Heart left ventricle (tissue), 13 donors: ENCODE results near the gene ASIC2.

ENCODE experiments used
- POLR2A ChIP-seq, 2 donors: fragments of 450-650 bp; IDR thresholded peaks; one replicate each; pipeline ENCODE4 v1.6.1; 2017; ENCODE audit warnings: antibody characterized with exemption in 2 of 2, mild to moderate bottlenecking in 2 of 2, moderate library complexity in 2 of 2
- TF ChIP-seq, protein P1 (sequence below), 12 donors: fragments of 200-600 bp; sonication (generic) in 4 of 12; IDR thresholded peaks; one replicate each; pipeline versions ENCODE4 v1.5.0 to v1.8.0; 2018 to 2022; ENCODE audit warnings: antibody characterized with exemption in 12 of 12, mild to moderate bottlenecking in 5 of 12
- donor health status: ischemic (EF 13 %, LVEDD 7.1; RV severe dilation, severe dysfunction).
- donor health status: DM: no; HTN: yes; CAD: no.
- donor health status: DM: no; HTN: no; CAD: no.
- donor health status: ischemic (EF 25% LVEDD 6.9; RV normal size, moderate dysfunction).
- donor health status: ischemic (EF 25% LVEDD 5.7; RV mildly dilated, moderate dysfunction).
- donor health status: ischemic (EF 35%, LVEDD 5.7; RV mildly dilated, moderate dysfunction).
- donor health status: nonischemic (EF 11% LVEDD 7.7; RV severe dilation, severe dysfunction).
- donor health status: DM: yes; HTN: yes; CAD: no.
- donor health status: PGD.
- donor health status: ischemic (EF 29% LVEDD 5.4; RV normal size, mild dysfunction).
- donor health status: nonischemic (EF 23%, LVEDD 6.1; RV moderate dilation, normal function).

DNA sequence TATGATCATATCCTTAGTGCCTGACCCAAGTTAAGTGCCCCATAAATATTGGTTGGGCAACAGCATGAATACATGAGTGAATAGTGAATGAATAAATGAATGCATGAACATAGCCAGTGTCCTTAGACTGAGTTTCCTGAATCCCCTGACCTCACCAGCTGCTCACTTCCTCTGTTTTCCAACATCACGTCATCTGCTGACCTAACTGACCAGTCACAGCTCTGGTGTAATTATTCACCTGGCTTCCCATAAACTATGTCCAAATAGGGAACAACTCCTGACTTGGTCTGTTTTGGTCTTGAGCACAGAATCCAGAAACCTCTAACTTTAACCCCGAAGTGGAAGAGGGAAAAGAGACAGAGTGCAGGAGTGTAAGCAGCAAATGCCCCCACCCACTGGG, 83.4 kb downstream of the ASIC2 start:
- TF ChIP-seq, protein P1, sequence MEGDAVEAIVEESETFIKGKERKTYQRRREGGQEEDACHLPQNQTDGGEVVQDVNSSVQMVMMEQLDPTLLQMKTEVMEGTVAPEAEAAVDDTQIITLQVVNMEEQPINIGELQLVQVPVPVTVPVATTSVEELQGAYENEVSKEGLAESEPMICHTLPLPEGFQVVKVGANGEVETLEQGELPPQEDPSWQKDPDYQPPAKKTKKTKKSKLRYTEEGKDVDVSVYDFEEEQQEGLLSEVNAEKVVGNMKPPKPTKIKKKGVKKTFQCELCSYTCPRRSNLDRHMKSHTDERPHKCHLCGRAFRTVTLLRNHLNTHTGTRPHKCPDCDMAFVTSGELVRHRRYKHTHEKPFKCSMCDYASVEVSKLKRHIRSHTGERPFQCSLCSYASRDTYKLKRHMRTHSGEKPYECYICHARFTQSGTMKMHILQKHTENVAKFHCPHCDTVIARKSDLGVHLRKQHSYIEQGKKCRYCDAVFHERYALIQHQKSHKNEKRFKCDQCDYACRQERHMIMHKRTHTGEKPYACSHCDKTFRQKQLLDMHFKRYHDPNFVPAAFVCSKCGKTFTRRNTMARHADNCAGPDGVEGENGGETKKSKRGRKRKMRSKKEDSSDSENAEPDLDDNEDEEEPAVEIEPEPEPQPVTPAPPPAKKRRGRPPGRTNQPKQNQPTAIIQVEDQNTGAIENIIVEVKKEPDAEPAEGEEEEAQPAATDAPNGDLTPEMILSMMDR (IDR thresholded peaks at IDR 0.05) = no peak
- no peak for TF ChIP-seq POLR2A (IDR thresholded peaks at IDR 0.05)
